ENCODE results near the gene SIGLEC12.
"Not testable (repeated sequence)": the region's sequence is repeated elsewhere in the genome, so short reads cannot be mapped to it uniquely, and the experiment has no call there.

The SIGLEC12 gene

DNA sequence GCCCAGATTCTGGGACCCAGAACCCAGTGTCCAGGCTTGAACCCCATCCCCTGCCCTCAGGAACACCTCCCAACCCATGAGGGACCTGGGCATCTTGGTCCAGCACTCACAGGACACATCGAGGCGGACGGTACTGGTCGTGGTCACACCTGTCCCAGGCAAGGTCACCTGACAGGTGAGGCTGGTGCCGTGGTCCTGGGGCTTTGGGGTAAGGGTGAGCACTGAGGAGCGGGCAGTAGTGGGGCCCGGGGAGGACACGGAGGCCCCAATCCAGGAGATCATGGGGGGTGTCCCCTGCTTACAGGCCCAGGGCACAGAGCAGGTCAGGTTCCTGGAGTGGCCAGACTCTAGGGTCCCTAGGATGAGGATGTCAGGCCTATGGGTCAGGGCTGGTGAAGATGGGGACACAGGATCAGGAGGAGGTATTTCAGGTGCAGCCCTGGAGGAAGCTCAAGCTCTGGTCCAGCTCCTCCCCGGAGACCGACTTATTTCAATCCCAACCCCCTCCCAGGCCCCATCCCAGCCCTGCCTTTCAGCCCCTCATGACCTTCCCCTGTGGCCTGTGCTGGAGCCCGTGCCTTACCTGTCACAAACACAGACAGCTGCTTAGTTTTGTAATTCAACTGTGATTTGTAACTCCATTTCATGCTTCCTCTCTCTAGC, 44.1 kb downstream of the SIGLEC12 start:
- no peak for DNase-seq

DNA sequence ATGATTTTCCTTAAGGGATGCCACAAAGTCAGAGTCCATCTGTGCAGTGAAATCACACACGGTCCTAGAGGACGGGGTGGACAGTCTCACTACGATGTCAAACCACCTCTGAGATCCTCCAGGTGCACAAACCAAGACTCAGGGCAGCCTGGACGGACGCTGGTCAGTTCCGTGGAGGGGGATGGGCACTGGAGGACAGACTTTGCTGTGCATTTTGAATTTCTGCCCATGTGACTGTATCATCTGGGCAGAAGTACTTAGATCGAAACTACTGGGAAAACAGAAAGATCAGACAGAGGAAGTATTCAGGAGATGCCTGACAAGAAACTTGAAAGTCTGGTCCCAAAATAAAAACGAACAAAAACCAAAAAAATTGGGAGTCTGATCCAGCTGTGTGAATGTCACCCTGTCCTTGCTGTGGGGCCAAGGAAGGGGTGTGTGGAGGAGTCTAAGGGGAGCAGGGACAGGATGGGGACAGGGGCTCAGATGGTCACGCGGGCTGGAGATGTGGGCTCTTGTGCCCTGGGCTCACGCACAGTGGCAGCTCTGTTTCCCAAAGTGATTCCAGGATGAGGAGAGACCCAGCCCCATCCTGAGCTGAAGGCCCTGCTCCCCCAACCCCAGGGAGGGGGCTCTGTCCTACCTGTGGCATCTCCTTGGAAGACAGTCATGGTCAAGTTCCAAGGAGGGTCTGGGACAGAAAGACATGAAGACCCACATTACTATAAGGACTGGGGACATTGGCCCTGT, 44.9 kb downstream of the SIGLEC12 start:
- peak in 1 of 4 experiments; percentile 35 for DNase-seq

DNA sequence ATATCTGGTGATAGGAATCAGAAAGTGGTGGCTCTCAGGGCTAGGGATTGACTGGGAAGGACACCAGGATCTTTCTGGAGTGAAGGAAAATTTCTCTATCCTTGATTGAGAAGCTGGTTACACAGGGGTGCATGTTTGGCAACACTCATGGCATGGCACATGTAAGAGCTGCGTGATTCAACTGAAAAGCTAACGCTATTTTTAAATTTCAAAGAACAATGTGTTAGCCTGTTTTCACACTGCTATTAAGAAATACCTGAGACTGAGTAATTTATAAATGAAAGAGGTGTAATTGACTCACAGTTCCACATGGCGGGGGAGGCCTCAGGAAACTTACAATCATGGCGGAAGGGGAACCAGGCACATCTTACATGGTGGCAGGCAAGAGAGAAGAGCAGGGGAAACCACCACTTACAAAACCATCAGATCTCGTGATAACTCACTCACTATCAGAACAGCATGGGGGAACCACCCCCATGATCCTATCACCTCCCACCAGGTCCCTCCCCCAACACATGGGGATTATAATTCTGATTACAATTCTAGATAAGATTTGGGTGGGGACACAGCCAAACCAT, 50.8 kb downstream of the SIGLEC12 start:
- no peak for DNase-seq

DNA sequence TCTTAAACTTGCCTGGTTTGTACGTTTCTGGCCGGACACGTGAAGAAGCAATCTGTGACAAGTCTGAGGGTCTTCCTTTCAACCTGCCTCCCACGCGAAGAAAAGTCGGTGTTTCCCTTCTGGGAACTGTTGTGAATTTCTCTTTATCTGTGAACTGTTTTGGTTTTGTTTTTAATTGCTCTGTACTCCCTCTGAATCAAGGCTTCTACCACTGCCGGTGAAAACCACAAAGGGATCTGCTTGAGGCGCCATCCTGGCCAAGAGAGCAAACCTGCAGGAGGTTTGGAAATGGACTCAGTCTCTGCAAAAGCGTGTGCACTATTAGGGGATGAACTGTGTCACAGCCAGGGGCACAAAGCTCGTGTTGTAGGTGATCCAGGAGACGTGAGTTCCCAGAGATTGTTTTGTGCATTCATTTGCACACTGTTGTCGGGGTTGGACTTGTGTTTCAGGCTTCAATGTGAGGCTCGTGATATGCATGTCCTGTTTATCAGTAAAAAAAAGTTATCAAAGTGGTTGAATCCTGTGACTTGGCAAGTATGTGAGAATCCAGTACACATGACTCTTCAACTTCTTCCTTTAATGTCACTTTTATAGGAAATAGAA, 53.1 kb downstream of the SIGLEC12 start:
- no peak for DNase-seq

- DNase-seq, result no peak
Measured at GRCh38 chr19:51448011-51448410, 53.6 kb downstream of the SIGLEC12 start.

DNA sequence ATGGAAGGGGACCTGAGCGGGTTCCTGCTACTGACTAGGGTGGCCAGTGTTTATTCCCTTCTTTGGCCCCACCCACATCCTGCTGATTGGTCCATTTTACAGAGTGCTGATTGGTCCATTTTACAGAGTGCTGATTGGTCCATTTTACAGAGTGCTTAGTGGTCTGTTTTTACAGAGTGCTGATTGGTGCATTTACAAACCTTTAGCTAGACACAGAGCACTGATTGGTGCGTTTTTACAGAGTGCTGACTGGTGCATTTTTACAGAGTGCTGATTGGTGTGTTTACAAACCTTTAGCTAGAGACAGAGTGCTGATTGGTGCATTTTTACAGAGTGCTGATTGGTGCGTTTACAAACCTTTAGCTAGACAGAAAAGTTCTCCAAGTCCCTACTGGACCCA, 54.1 kb downstream of the SIGLEC12 start:
- not testable (repeated sequence) for DNase-seq

GRCh38 chr19:51441410-51442390, 59.9 kb downstream of the SIGLEC12 start:
- DNase-seq, result peak; percentile 46 to 66 (median 60)
